Esophagus squamous epithelium (tissue), 5 donors: ENCODE results near the gene SLC44A1. TPM values are rescaled to one million over a fixed set of nuclear protein-coding genes. Genes with fewer than 3 reads are reported as not detected.

Source experiments
- DNase-seq: peaks from one replicate; lab custom pipeline; 2025; lab: John Stamatoyannopoulos, UW
- H3K27ac ChIP-seq, 4 donors: fragments of 200-600 bp; sonication (generic); one replicate each; pipeline ENCODE4 v1.5.1; 2016 to 2019; ENCODE audit warnings: mild to moderate bottlenecking in 1 of 4
- H3K27me3 ChIP-seq, 4 donors: fragments of 200-600 bp; sonication (generic); 1 replicate in 3 of 4; 2 replicates in 1 of 4; pipeline versions ENCODE4 v1.5.1 to v1.6.0; 2017 to 2021; ENCODE audit warnings: antibody characterized with exemption in 1 of 4
- H3K36me3 ChIP-seq, 3 donors: fragments of 200-600 bp; sonication (generic); one replicate each; pipeline ENCODE4 v1.5.1; 2016 to 2019
- H3K4me1 ChIP-seq, 3 donors: fragments of 200-600 bp; sonication (generic); one replicate each; pipeline ENCODE4 v1.5.1; 2017 to 2019
- H3K4me3 ChIP-seq, 4 donors: fragments of 200-600 bp; sonication (generic); 1 replicate in 3 of 4; 2 replicates in 1 of 4; pipeline ENCODE4 v1.5.1; 2016 to 2019; ENCODE audit warnings: mild to moderate bottlenecking in 2 of 4, moderate library complexity in 1 of 4
- H3K9me3 ChIP-seq, 3 donors: fragments of 200-600 bp; sonication (generic); one replicate each; pipeline ENCODE4 v1.5.1; 2016 to 2019
- CTCF ChIP-seq, 6 experiments: fragments of 450-650 bp in 4 of 6; fragments of 200-600 bp in 2 of 6; sonication (generic) in 2 of 6; IDR thresholded peaks; one replicate each; pipeline ENCODE4 v1.5.1; 2016 to 2019; ENCODE audit warnings: antibody characterized with exemption in 6 of 6, mild to moderate bottlenecking in 4 of 6, moderate library complexity in 4 of 6
- POLR2A ChIP-seq, 4 donors: fragments of 450-650 bp; IDR thresholded peaks; one replicate each; pipeline ENCODE4 v1.6.1; 2017; ENCODE audit warnings: antibody characterized with exemption in 4 of 4, mild to moderate bottlenecking in 4 of 4, moderate library complexity in 3 of 4
- WGBS, 2 donors: methylation state at CpG; one replicate each; pipeline ENCODE4 v1.1.5; 2018; 5-methylcytosine and 5-hydroxymethylcytosine counted together
- intact Hi-C: fragments of 100-400 bp; cut with DNase I; formaldehyde crosslinking; loops from one replicate; pipeline ENCODE4 v1.15.0; 2022
- total RNA-seq, 4 donors: library from RNA; depleted of rRNA; stranded (reverse); fragments of >200 nt; gene quantifications; one replicate each; pipeline ENCODE4 v1.1.0, GENCODE V29; 2016
- donor health status: DM: yes; HTN: yes; CAD: no.

The SLC44A1 gene
- total RNA-seq, 4 donors from 2014 or later, result 19.9 to 52.9 (median 37.8) TPM

DNA sequence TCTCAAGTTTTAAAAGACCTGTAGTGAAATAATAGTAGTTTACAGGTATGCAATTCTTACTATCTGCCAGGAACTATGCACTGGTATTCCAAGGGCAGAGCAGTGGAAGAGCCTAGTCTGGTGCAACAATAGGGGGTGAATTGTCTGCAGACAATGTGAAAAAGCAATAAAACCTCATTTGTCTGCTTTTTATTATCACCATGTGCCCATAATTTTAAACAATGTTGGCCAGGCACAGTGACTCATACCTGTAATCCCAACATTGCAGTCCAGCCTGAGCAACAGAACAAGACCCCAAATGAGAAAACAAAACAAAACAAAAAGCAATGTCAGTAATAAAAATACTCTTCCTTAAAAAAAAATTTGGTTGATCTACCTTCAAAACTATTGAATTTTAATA, 12.2 kb upstream of the SLC44A1 start:
- intact Hi-C loops, result no loop called here
- TF ChIP-seq POLR2A (IDR thresholded peaks at IDR 0.05) (no peak), CTCF (IDR thresholded peaks at IDR 0.05) (no peak)

GRCh38 chr9:105233873-105234272, 10.6 kb upstream of the SLC44A1 start:
- Histone ChIP-seq H3K4me1 (no peaks in the 10 kb centered on the region), H3K4me3 (no peak overlapping the region), H3K27ac (no peak overlapping the region), H3K36me3 (no peaks in the 10 kb centered on the region), H3K27me3 (no peaks in the 10 kb centered on the region), H3K9me3 (no peaks in the 10 kb centered on the region)
- no peak for DNase-seq
- intact Hi-C loops, result no loop called here
- TF ChIP-seq POLR2A (IDR thresholded peaks at IDR 0.05) (no peak), CTCF (IDR thresholded peaks at IDR 0.05) (no peak)

More for the DNA sequence above, 12.2 kb upstream of the SLC44A1 start:
- Histone ChIP-seq H3K36me3 (no peaks in the 10 kb centered on the region), H3K27me3 (no peaks in the 10 kb centered on the region), H3K4me1 (no peaks in the 10 kb centered on the region), H3K9me3 (no peaks in the 10 kb centered on the region), H3K4me3 (no peak overlapping the region), H3K27ac (no peak overlapping the region)
- no peak for DNase-seq

DNA sequence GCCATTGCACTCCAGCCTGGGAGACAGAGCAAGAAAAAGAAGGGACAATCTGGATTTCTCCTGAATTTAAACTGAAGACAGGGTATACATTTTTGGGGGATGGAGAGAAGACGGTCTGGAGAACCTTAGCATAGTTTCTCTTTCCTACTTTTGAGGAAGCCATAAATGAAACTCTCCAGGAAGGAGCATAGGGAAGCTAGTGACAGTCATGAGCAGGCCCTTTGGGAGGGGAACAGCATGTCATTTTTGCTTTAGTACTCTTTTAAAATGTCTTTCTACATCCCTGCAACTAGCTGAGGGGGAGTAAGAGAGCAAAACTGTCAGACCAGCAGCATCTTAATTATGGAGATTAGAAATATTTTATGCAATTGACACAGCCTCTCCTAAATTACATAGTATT, 8.2 kb upstream of the SLC44A1 start:
- no peaks in the 10 kb centered on the region for H3K36me3 ChIP-seq
- H3K27ac ChIP-seq, result no peak overlapping the region
- TF ChIP-seq POLR2A (IDR thresholded peaks at IDR 0.05), result no peak
- no peak for TF ChIP-seq CTCF (IDR thresholded peaks at IDR 0.05)
- no peaks in the 10 kb centered on the region for H3K9me3 ChIP-seq
- DNase-seq, result no peak
- H3K4me3 ChIP-seq, result no peak overlapping the region
- WGBS, 2 donors, result 71 to 100% methylated on average over 1 of the region's 1 CpG
- H3K4me1 ChIP-seq, result peaks cover 0 to 4% (median 0%) of the 10 kb centered on the region in 3 donors
- no peaks in the 10 kb centered on the region for H3K27me3 ChIP-seq
- intact Hi-C loops, result no loop called here

DNA sequence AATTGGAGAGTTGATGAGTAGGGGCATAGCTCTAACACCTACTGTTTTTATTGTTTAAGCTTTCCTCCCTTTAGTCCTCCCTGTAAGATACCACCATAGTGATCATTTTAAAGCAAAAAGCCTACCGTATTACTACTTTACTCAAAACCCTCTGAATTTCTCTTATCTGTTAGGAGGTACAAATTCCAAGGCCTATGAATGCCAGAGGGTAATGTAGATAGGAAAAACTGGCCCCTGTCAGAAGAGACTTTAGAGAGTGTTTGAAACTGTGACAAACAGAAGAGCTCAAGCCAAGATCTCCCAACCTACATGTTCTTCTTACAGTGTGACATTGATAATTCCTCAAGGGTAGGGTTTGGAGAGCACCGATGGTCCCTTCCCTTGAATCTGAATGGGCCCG, 7.2 kb upstream of the SLC44A1 start:
- Histone ChIP-seq H3K9me3 (no peaks in the 10 kb centered on the region), H3K4me3 (no peak overlapping the region), H3K4me1 (peaks cover 0 to 7% (median 0%) of the 10 kb centered on the region in 3 donors), H3K36me3 (no peaks in the 10 kb centered on the region), H3K27me3 (no peaks in the 10 kb centered on the region), H3K27ac (no peak overlapping the region)
- no peak for DNase-seq
- intact Hi-C loops, result no loop called here
- TF ChIP-seq CTCF (IDR thresholded peaks at IDR 0.05) (no peak), POLR2A (IDR thresholded peaks at IDR 0.05) (no peak)
- WGBS, 2 donors, result 96 to 100% methylated on average over 3 of the region's 3 CpGs

- H3K4me1 ChIP-seq, result peaks cover 0 to 15% (median 3%) of the 10 kb centered on the region in 3 donors
- no peaks in the 10 kb centered on the region for H3K9me3 ChIP-seq
- intact Hi-C loops, result no loop called here
- no peak for TF ChIP-seq CTCF (IDR thresholded peaks at IDR 0.05)
- no peak for TF ChIP-seq POLR2A (IDR thresholded peaks at IDR 0.05)
- H3K4me3 ChIP-seq, result no peak overlapping the region
- no peaks in the 10 kb centered on the region for H3K27me3 ChIP-seq
- H3K27ac ChIP-seq, result no peak overlapping the region
- H3K36me3 ChIP-seq, result no peaks in the 10 kb centered on the region
- WGBS, 2 donors, result 87 to 90% methylated on average over 3 of the region's 3 CpGs
- no peak for DNase-seq
Observed at GRCh38 chr9:105238302-105238701, 6.1 kb upstream of the SLC44A1 start.
